ENCODE data around the gene ST8SIA2. TPM values are rescaled to one million over a fixed set of nuclear protein-coding genes. Genes with fewer than 3 reads are reported as not detected.

ST8SIA2 gene
- total and polyA plus RNA-seq, 4 donors = not detected

GRCh38 chr15:92405942-92406341 is 12.3 kb downstream of the ST8SIA2 start:
- no peak overlapping the region for H3K9ac ChIP-seq (ENCODE audit: low read depth in 1 of 2, low read length in 2 of 2)
- DNase-seq (ENCODE audit: low spot score) = no peak
- H3K4me3 ChIP-seq (ENCODE audit: low read depth in 1 of 3, low read length in 3 of 3) = no peak overlapping the region
- no peak overlapping the region for H3K27ac ChIP-seq (ENCODE audit: low read depth in 1 of 2, low read length in 2 of 2)
- H3K36me3 ChIP-seq (ENCODE audit: control insufficient read depth in 4 of 4, insufficient read depth in 3 of 4, low read depth in 1 of 4, low read length in 3 of 4) = no peaks in the 10 kb centered on the region
- TF ChIP-seq JUND (IDR thresholded peaks at IDR 0.05) (no peak), RXRA (IDR thresholded peaks at IDR 0.05) (no peak), GABPA (IDR thresholded peaks at IDR 0.05 in 1 of 2, conservative IDR thresholded peaks at IDR 0.05 in 1 of 2) (no peak), YY1 (IDR thresholded peaks at IDR 0.05) (no peak), MAX (IDR thresholded peaks at IDR 0.05) (no peak), REST (IDR thresholded peaks at IDR 0.05) (no peak), SP1 (IDR thresholded peaks at IDR 0.05) (no peak), ZBTB33 (IDR thresholded peaks at IDR 0.05) (no peak), NR2F2 (IDR thresholded peaks at IDR 0.05) (no peak), HNF4A (conservative IDR thresholded peaks at IDR 0.05) (no peak), FOXA1 (IDR thresholded peaks at IDR 0.05) (no peak), TAF1 (conservative IDR thresholded peaks at IDR 0.05) (no peak)
- 66% methylated on average over 5 of the region's 5 CpGs for WGBS
- peaks cover 0 to 9% (median 0%) of the 10 kb centered on the region in 4 donors for H3K27me3 ChIP-seq (ENCODE audit: control insufficient read depth in 4 of 4, insufficient read depth in 4 of 4, low read length in 3 of 4)
- H3K4me1 ChIP-seq (ENCODE audit: control insufficient read depth in 4 of 4, insufficient read depth in 4 of 4, low read length in 3 of 4) = no peaks in the 10 kb centered on the region
- no peaks in the 10 kb centered on the region for H3K9me3 ChIP-seq (ENCODE audit: control insufficient read depth in 4 of 4, low read length in 3 of 4)

- H3K9me3 ChIP-seq (ENCODE audit: control insufficient read depth in 4 of 4, low read length in 3 of 4) = no peaks in the 10 kb centered on the region
- WGBS = 91% methylated on average over 6 of the region's 6 CpGs
- H3K27ac ChIP-seq (ENCODE audit: low read depth in 1 of 2, low read length in 2 of 2) = no peak overlapping the region
- H3K4me1 ChIP-seq (ENCODE audit: control insufficient read depth in 4 of 4, insufficient read depth in 4 of 4, low read length in 3 of 4) = no peaks in the 10 kb centered on the region
- H3K4me3 ChIP-seq (ENCODE audit: low read depth in 1 of 3, low read length in 3 of 3) = no peak overlapping the region
- no peak for DNase-seq (ENCODE audit: low spot score)
- no peak overlapping the region for H3K9ac ChIP-seq (ENCODE audit: low read depth in 1 of 2, low read length in 2 of 2)
- H3K36me3 ChIP-seq (ENCODE audit: control insufficient read depth in 4 of 4, insufficient read depth in 3 of 4, low read depth in 1 of 4, low read length in 3 of 4) = no peaks in the 10 kb centered on the region
- peaks cover 0 to 9% (median 0%) of the 10 kb centered on the region in 4 donors for H3K27me3 ChIP-seq (ENCODE audit: control insufficient read depth in 4 of 4, insufficient read depth in 4 of 4, low read length in 3 of 4)
- TF ChIP-seq RXRA (IDR thresholded peaks at IDR 0.05) (no peak), SP1 (IDR thresholded peaks at IDR 0.05) (no peak), MAX (IDR thresholded peaks at IDR 0.05) (no peak), ATF3 (IDR thresholded peaks at IDR 0.05) (no peak), GABPA (IDR thresholded peaks at IDR 0.05 in 1 of 2, conservative IDR thresholded peaks at IDR 0.05 in 1 of 2) (no peak)
Observed at GRCh38 chr15:92407321-92407720, 13.6 kb downstream of the ST8SIA2 start.
